Aorta (tissue), 5 donors: ENCODE results near the gene FABP1. TPM values are rescaled to one million over a fixed set of nuclear protein-coding genes. Genes with fewer than 3 reads are reported as not detected.

ENCODE experiments used
- ATAC-seq: fragments of 200-7000 bp; cut with Tn5 transposase; one replicate; pipeline ENCODE4 v1.9.1; 2022; ENCODE audit warnings: moderate library complexity; ENCODE audit not compliant: low FRiP score
- DNase-seq, 2 donors: peaks; one replicate each; pipeline ENCODE4 v3.0.0-alpha.2; 2020
- H3K27ac ChIP-seq, 2 donors: one replicate each; pipeline ENCODE4 v1.5.1; 2013; ENCODE audit warnings: low read length in 2 of 2, mild to moderate bottlenecking in 2 of 2, moderate library complexity in 2 of 2, control low read depth in 1 of 2, inconsistent platforms in 1 of 2, low read depth in 1 of 2
- H3K27me3 ChIP-seq, 2 donors: one replicate each; pipeline ENCODE4 v1.6.1; 2013; ENCODE audit warnings: control low read depth in 1 of 2, low read length in 1 of 2, mild to moderate bottlenecking in 1 of 2, moderate library complexity in 1 of 2; ENCODE audit not compliant: insufficient read depth in 2 of 2, control insufficient read depth in 1 of 2
- H3K36me3 ChIP-seq, 2 donors: one replicate each; pipeline ENCODE4 v1.6.1; 2013; ENCODE audit warnings: control low read depth in 1 of 2, low read length in 1 of 2, mild to moderate bottlenecking in 1 of 2; ENCODE audit not compliant: insufficient read depth in 2 of 2, control insufficient read depth in 1 of 2
- H3K4me1 ChIP-seq, 2 donors: one replicate each; pipeline ENCODE4 v1.6.1; 2013; ENCODE audit warnings: low read length in 2 of 2, control low read depth in 1 of 2, mild to moderate bottlenecking in 1 of 2, moderate library complexity in 1 of 2; ENCODE audit not compliant: insufficient read depth in 2 of 2, control insufficient read depth in 1 of 2
- H3K4me3 ChIP-seq, 2 donors: one replicate each; pipeline ENCODE4 v1.5.1; 2013; ENCODE audit warnings: low read length in 2 of 2, control low read depth in 1 of 2, mild to moderate bottlenecking in 1 of 2
- H3K9me3 ChIP-seq: one replicate; pipeline ENCODE4 v1.6.1; 2013; ENCODE audit warnings: mild to moderate bottlenecking, low read length; ENCODE audit not compliant: control insufficient read depth
- WGBS, 2 donors: extraction: QIAGEN DNeasy Blood & Tissue Kit; methylation state at CpG; one replicate each; pipeline ENCODE4 v1.1.7; 2013; 5-methylcytosine and 5-hydroxymethylcytosine counted together
- intact Hi-C, 2 donors: fragments of 100-400 bp; cut with DNase I; formaldehyde crosslinking; loops; one replicate each; pipeline versions ENCODE4 v1.14.2 to v1.15.0; 2022
- polyA plus RNA-seq, 2 donors: library from polyadenylated mRNA; stranded (reverse); fragments of 200-250 nt; gene quantifications; one replicate each; pipeline ENCODE4 v1.2.3, GENCODE V29; 2013
- total RNA-seq, 2 donors: library from RNA; stranded (reverse); fragmentation: NEBNext Ultra II Directional; extraction: Animal tissue kit (Norgen Biotek cat#: 25700); gene quantifications; one replicate each; pipeline ENCODE4 v1.2.1, GENCODE V29; 2021
- donor health status: healthy with polysubstance abuse.
- donor health status: Bipolar disorder and iron deficiency.
- donor health status: DM: no; HTN: no; CAD: no.
- donor health status: DM: no; HTN: no; CAD: no.
- donor health status: DM: yes; HTN: yes; CAD: no.

Gene FABP1
- total and polyA plus RNA-seq, 4 donors: 18.8 to 2,211 TPM; not detected in 2

GRCh38 chr2:88165332-88166003 is 37.6 kb upstream of the FABP1 start:
- intact Hi-C loops: no loop called here
- DNase-seq (no peak), ATAC-seq (no peak)
- no peaks in the 10 kb centered on the region for H3K9me3 ChIP-seq
- no peaks in the 10 kb centered on the region for H3K4me1 ChIP-seq
- H3K4me3 ChIP-seq: no peak overlapping the region
- peaks cover 0 to 2% of the 10 kb centered on the region in 2 donors for H3K27me3 ChIP-seq
- H3K36me3 ChIP-seq: no peaks in the 10 kb centered on the region
- 0 to 45% methylated on average over 1 of the region's 1 CpG for WGBS, 2 donors
- H3K27ac ChIP-seq: no peak overlapping the region

- Histone ChIP-seq H3K36me3 (no peaks in the 10 kb centered on the region), H3K4me1 (no peaks in the 10 kb centered on the region), H3K27me3 (peaks cover 0 to 2% of the 10 kb centered on the region in 2 donors), H3K27ac (no peak overlapping the region), H3K9me3 (peaks cover 2% of the 10 kb centered on the region), H3K4me3 (no peak overlapping the region)
- intact Hi-C loops: loop anchor here in 1 of 2 donors (5.0 kb wide), 1 partner anchor 104 kb away; the partner anchor contains the start of gene KRCC1
- WGBS, 2 donors: 84 to 87% methylated on average over 11 of the region's 11 CpGs
- ATAC-seq (no peak), DNase-seq (no peak)
These were observed 33.8 kb upstream of the FABP1 start for GRCh38 chr2:88161446-88162244.

DNA sequence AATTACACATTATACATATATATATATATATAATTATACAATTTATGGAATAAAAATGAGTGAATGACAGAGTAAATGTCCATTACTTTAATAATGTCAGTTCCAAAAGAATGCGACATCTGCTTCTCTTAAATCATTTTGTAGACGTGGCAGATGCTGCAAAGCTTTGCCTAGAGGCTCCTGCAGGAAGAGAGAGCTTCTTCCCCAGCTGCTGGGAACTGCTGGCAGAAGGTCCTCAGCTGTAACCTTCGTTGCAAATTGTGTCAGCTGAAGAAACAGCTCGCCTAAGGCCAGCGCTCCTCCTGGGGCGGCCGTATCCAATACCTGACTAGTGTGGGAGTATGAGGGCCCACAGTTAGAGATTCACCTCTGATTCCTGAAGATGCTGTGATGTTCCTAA is 32.7 kb upstream of the FABP1 start:
- WGBS, 2 donors: 86 to 87% methylated on average over 7 of the region's 7 CpGs
- no peak for DNase-seq
- no peak overlapping the region for H3K27ac ChIP-seq
- no peaks in the 10 kb centered on the region for H3K4me1 ChIP-seq
- peaks cover 2% of the 10 kb centered on the region for H3K9me3 ChIP-seq
- H3K4me3 ChIP-seq: no peak overlapping the region
- H3K36me3 ChIP-seq: no peaks in the 10 kb centered on the region
- no peak for ATAC-seq
- intact Hi-C loops: loop anchor here in 1 of 2 donors (5.0 kb wide), 1 partner anchor 103 kb away; the partner anchor contains the start of gene KRCC1
- H3K27me3 ChIP-seq: peaks cover 0 to 2% of the 10 kb centered on the region in 2 donors

GRCh38 chr2:88159955-88160415 is 32.1 kb upstream of the FABP1 start:
- no peaks in the 10 kb centered on the region for H3K36me3 ChIP-seq
- ATAC-seq (peak; percentile 82), DNase-seq (no peak)
- H3K4me1 ChIP-seq: no peaks in the 10 kb centered on the region
- intact Hi-C loops: loop anchor here in 1 of 2 donors (5.0 kb wide), 1 partner anchor 103 kb away; the partner anchor contains the start of gene KRCC1
- H3K4me3 ChIP-seq: no peak overlapping the region
- H3K9me3 ChIP-seq: peaks cover 2% of the 10 kb centered on the region
- 31 to 33% methylated on average over 5 of the region's 5 CpGs for WGBS, 2 donors
- no peak overlapping the region for H3K27ac ChIP-seq
- peaks cover 0 to 2% of the 10 kb centered on the region in 2 donors for H3K27me3 ChIP-seq

GRCh38 chr2:88159481-88159880 is 31.6 kb upstream of the FABP1 start:
- Histone ChIP-seq H3K36me3 (no peaks in the 10 kb centered on the region), H3K4me1 (no peaks in the 10 kb centered on the region), H3K9me3 (peaks cover 2% of the 10 kb centered on the region), H3K27ac (no peak overlapping the region), H3K4me3 (no peak overlapping the region), H3K27me3 (peaks cover 0 to 2% of the 10 kb centered on the region in 2 donors)
- intact Hi-C loops: no loop called here
- 79 to 87% methylated on average over 3 of the region's 3 CpGs for WGBS, 2 donors
- no peak for DNase-seq
- ATAC-seq: no peak

DNA sequence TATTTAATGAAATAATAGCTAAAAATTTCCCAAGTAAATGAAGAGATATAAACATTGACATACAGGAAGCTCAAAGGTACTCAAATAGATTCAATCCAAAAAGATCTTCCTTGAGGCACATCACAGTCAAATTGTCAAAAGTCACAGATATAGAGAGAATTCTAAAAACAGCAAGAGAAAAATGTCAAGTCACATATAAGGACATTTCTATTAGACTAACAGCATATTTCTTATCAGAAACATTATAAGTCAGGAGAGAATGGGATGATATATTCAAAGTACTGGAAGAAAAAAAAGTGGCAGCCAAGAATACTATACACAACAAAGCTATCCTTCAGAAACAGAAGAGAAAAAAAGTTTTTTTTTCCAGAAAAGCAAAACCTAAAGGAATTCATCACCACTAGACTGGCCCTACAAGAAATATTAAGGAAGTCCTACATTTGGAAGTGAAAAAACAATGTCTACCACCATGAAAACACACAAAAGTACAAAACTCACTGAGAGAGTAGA is 21.1 kb upstream of the FABP1 start:
- DNase-seq (no peak), ATAC-seq (no peak)
- intact Hi-C loops: no loop called here
- peaks cover 3% of the 10 kb centered on the region for H3K9me3 ChIP-seq
- no peaks in the 10 kb centered on the region for H3K4me1 ChIP-seq
- no peak overlapping the region for H3K4me3 ChIP-seq
- H3K27me3 ChIP-seq: no peaks in the 10 kb centered on the region
- H3K36me3 ChIP-seq: no peaks in the 10 kb centered on the region
- no peak overlapping the region for H3K27ac ChIP-seq

- intact Hi-C loops: no loop called here
- Histone ChIP-seq H3K4me1 (no peaks in the 10 kb centered on the region), H3K9me3 (peaks cover 3% of the 10 kb centered on the region), H3K27me3 (no peaks in the 10 kb centered on the region), H3K27ac (no peak overlapping the region), H3K4me3 (no peak overlapping the region), H3K36me3 (no peaks in the 10 kb centered on the region)
- no peak for ATAC-seq
- 95 to 96% methylated on average over 2 of the region's 2 CpGs for WGBS, 2 donors
- DNase-seq: no peak
These were observed 19.3 kb upstream of the FABP1 start for GRCh38 chr2:88147145-88147544.

GRCh38 chr2:88146590-88146989 is 18.7 kb upstream of the FABP1 start:
- H3K36me3 ChIP-seq: no peaks in the 10 kb centered on the region
- no peak overlapping the region for H3K4me3 ChIP-seq
- H3K9me3 ChIP-seq: peaks cover 5% of the 10 kb centered on the region
- H3K27me3 ChIP-seq: no peaks in the 10 kb centered on the region
- DNase-seq (no peak), ATAC-seq (no peak)
- no peak overlapping the region for H3K27ac ChIP-seq
- H3K4me1 ChIP-seq: no peaks in the 10 kb centered on the region
- intact Hi-C loops: no loop called here
